Brain microvascular endothelial cell (primary cell): ENCODE results near the gene U2SURP.
"Not testable (repeated sequence)": the region's sequence is repeated elsewhere in the genome, so short reads cannot be mapped to it uniquely, and the experiment has no call there.

Source experiments
- DNase-seq: peaks from one replicate; pipeline ENCODE4 v3.0.0-alpha.2; 2020
- H3K27ac ChIP-seq: fragments of 250-450 bp; sonication (Bioruptor Pico); 2 replicates; pipeline ENCODE4 v1.5.1; 2020; ENCODE audit warnings: mild to moderate bottlenecking, moderate library complexity
- H3K27me3 ChIP-seq: fragments of 250-450 bp; sonication (Bioruptor Pico); replicated peaks from 2 replicates; pipeline ENCODE4 v1.5.1; 2020; ENCODE audit warnings: mild to moderate bottlenecking
- H3K36me3 ChIP-seq: fragments of 250-450 bp; sonication (Bioruptor Pico); replicated peaks from 2 replicates; pipeline ENCODE4 v1.5.1; 2020; ENCODE audit warnings: mild to moderate bottlenecking
- H3K4me3 ChIP-seq: 2 replicates; pipeline ENCODE4 v1.5.1; 2011; ENCODE audit warnings: low read depth, mild to moderate bottlenecking, control low read depth, low read length, moderate library complexity
- in situ Hi-C: cut with HindIII; loops from 2 replicates; pipeline ENCODE4 v1.10.0; 2017; ENCODE audit warnings: low sequenced_read_pairs, low pct_ligation_motif_present
- TF ChIP-seq, protein P1 (sequence below): IDR thresholded peaks from 2 replicates; pipeline ENCODE4 v1.5.1; 2011; ENCODE audit warnings: low read depth, mild to moderate bottlenecking, moderate library complexity, low read length, control low read depth, inconsistent platforms; ENCODE audit errors: missing control alignments

U2SURP gene

DNA sequence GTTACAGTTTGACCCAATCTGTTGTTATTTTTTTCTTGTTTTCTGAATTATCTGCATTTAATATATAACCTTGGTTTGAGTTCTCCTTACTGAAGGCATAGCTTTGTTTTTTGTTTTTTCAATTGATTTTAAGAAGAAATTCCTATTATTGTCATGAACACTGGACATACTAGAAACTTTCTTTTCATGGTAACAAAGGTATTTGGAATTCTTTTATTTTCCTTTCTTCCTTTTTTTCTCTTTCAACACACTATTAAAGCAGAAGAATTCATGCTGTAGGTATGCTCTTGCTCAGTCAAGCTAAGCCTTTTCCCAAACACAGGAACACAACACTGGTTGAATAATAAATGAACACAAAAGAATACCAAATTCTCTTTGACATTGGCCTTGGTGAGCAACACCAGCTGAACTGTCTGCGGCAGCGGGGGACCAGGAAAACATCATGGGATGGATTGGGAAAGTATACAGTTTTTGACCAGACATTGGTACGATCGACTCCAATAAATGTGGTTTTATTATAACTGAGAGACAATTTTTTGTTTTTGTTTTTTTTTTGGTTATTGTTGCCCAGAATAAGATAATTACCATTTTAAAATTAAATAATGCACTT lies 23.1 kb downstream of the U2SURP start:
- H3K4me3 ChIP-seq = no peak overlapping the region
- no peaks in the 10 kb centered on the region for H3K27me3 ChIP-seq
- H3K36me3 ChIP-seq = peaks cover 38% of the 10 kb centered on the region
- TF ChIP-seq, protein P1, sequence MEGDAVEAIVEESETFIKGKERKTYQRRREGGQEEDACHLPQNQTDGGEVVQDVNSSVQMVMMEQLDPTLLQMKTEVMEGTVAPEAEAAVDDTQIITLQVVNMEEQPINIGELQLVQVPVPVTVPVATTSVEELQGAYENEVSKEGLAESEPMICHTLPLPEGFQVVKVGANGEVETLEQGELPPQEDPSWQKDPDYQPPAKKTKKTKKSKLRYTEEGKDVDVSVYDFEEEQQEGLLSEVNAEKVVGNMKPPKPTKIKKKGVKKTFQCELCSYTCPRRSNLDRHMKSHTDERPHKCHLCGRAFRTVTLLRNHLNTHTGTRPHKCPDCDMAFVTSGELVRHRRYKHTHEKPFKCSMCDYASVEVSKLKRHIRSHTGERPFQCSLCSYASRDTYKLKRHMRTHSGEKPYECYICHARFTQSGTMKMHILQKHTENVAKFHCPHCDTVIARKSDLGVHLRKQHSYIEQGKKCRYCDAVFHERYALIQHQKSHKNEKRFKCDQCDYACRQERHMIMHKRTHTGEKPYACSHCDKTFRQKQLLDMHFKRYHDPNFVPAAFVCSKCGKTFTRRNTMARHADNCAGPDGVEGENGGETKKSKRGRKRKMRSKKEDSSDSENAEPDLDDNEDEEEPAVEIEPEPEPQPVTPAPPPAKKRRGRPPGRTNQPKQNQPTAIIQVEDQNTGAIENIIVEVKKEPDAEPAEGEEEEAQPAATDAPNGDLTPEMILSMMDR = no peak
- no peak for DNase-seq
- no peak overlapping the region for H3K27ac ChIP-seq
- in situ Hi-C loops = loop anchor here (25.0 kb wide), 1 partner anchor 437 kb away; the partner anchor contains the start of genes ATR and PLS1

DNA sequence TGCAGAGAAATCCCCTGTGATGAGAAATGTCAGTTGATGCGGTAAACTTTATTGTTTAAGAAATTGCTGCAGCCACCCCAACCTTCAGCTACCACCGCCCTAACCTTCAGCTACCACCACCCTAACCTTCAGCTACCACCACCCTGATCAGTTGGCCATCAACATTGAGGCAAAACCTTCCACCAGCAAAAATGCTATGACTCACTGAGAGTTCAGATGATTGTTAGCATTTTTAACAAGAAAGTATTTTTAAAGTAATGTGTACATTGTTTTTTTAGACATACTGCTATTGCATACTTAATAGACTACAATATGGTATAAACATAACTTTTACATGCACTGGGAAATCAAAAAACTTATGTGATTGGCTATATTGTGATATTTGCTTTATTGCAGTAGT lies 30.0 kb downstream of the U2SURP start:
- TF ChIP-seq, protein P1 = no peak

DNA sequence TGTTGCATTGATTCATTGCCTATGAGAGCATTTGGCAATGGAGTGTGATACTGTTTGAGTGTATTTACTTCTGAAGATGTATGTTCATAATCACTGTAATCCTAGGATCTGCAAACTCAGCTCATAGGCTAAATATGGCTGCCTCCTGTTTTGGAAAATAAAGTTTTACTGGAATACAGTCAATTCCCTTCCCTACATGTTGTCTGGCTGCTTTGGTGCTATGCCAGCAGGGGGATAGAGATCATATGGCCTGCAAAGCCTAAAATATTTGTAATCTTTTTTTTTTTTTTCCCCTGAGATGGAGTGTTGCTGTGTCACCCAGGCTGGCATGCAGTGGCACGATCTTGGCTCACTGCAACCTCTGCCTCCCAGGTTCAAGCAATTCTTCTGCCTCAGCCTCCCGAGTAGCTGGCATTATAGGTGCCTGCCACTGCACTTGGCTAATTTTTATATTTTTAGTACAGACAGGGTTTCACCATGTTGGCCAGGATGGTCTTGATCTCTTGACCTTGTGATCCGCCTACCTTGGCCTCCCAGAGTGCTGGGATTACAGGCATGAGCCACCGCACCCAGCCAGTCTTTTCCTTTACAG lies 30.5 kb downstream of the U2SURP start:
- DNase-seq, in situ Hi-C loops, H3K27me3 ChIP-seq, H3K4me3 ChIP-seq, H3K27ac ChIP-seq: not testable (repeated sequence)
- H3K36me3 ChIP-seq = peaks cover 31% of the 10 kb centered on the region

More for the DNA sequence above, 30.0 kb downstream of the U2SURP start:
- Histone ChIP-seq H3K27me3 (no peaks in the 10 kb centered on the region), H3K4me3 (no peak overlapping the region), H3K36me3 (peaks cover 27% of the 10 kb centered on the region), H3K27ac (no peak overlapping the region)
- in situ Hi-C loops = no loop called here
- DNase-seq = no peak

DNA sequence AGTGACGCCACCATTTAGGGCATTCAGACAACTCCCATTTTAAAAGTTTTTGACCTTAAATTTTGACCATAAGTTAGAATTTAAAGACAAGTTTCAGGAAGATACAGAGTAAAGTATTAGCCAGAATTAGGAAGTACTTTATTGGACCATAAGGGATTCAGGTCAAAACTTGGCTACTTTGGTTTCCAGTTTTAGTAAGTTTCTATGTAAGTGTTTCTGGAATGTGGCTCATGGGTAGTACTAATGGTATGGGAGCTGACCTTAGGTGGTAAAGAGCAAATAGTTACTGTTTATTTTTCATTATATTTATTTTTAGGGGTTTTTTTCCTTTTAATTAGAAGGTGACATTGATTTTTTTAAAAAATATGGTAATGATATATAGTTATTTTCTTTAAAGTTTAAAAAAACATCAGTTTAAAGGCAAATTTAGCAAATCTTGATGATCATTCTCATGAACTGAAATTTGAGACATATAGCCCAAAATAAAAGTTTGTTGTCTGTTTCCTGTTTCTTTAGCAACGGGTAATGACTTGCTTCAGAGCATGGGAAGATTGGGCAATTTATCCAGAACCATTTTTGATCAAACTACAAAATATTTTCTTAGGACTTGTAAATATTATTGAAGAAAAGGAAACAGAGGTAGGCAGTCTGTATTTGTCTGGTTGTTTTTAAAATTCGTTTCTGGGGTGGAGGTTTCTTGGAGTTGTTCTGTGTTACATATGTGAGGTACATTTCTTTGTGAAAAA lies 34.3 kb downstream of the U2SURP start:
- in situ Hi-C loops = no loop called here
- no peak for DNase-seq
- H3K4me3 ChIP-seq = no peak overlapping the region
- H3K27ac ChIP-seq = peak overlapping the region; percentile 58
- TF ChIP-seq, protein P1 = no peak
- no peaks in the 10 kb centered on the region for H3K27me3 ChIP-seq
- peaks cover 18% of the 10 kb centered on the region for H3K36me3 ChIP-seq

DNA sequence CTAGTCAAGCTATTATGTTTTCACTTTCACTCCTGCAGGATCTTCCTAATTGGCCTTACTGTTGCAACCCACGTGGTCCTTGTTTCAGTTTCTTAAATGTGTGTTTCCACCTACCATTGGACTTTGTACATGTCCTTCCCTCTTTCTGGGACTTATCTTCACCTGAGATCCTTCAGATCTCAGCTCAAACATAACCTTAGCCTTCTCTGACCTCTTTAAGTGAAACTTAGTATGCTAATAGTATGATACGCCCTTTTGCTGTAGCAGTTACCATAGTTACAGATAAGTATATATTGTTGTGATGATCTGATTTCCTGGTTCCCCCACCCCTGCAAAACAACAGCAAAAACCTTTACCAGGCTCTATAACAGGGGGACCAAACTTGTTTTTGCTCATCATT lies 35.2 kb downstream of the U2SURP start:
- in situ Hi-C loops = no loop called here
- H3K36me3 ChIP-seq = peaks cover 18% of the 10 kb centered on the region
- no peak overlapping the region for H3K4me3 ChIP-seq
- no peak for DNase-seq
- TF ChIP-seq, protein P1 = no peak
- H3K27ac ChIP-seq = no peak overlapping the region
- no peaks in the 10 kb centered on the region for H3K27me3 ChIP-seq

DNA sequence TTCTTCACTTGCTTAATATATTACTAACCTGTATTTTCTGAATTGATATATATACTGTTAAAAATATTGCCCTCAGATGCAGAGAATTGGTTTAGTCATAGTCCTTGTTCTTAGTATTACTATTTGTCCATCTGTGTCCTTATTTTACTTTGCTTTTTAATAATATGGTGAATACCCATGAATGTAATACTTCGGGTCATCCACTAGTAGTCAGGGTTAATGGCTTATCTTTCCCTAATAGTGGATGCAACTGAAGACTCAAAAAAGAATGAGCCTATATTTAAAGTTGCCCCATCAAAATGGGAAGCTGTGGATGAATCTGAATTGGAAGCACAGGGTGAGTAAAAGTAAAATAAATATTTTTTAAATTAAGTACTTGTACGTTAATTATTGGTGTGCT lies 36.5 kb downstream of the U2SURP start:
- Histone ChIP-seq H3K27ac (no peak overlapping the region), H3K4me3 (no peak overlapping the region), H3K36me3 (peaks cover 15% of the 10 kb centered on the region), H3K27me3 (no peaks in the 10 kb centered on the region)
- no peak for DNase-seq
- in situ Hi-C loops = no loop called here
- TF ChIP-seq, protein P1 = peak; percentile 16
